Prostate gland (tissue), 2 donors: ENCODE data around the gene CFAP45.

Experiments used
- POLR2A ChIP-seq: fragments of 450-650 bp; IDR thresholded peaks from one replicate; pipeline ENCODE4 v1.6.1; 2016; ENCODE audit warnings: antibody characterized with exemption, mild to moderate bottlenecking
- POLR2AphosphoS5 ChIP-seq: sonication (generic); formaldehyde crosslinking; IDR thresholded peaks from one replicate; pipeline ENCODE4 v1.6.1; 2017; ENCODE audit warnings: antibody characterized with exemption
- TF ChIP-seq, protein P1 (sequence below), 4 experiments: fragments of 200-600 bp in 2 of 4; fragments of 450-650 bp in 2 of 4; sonication (generic) in 2 of 4; IDR thresholded peaks; 1 replicate in 3 of 4; 2 replicates in 1 of 4; pipeline ENCODE4 v1.5.1; 2016 to 2019; ENCODE audit warnings: antibody characterized with exemption in 4 of 4, mild to moderate bottlenecking in 2 of 4, moderate library complexity in 2 of 4

DNA sequence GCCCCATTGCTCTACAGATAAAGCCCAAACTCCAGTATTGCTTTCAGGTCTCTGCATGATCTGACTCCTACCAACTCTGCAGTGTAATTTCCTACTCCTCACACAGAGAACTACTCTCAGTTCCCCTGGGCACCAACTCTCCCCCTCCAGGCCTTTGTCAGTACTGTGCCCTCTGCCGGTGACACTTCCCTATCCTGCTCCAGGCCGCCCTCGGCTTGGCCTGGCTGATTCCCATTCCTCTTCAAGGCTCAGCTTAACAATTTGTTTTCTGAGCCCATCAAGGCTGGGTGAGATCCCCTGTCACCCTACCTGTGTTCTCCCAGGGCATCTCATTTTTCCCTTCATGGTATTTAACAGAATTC, 70.7 kb downstream of the CFAP45 start:
- TF ChIP-seq POLR2A (no peak), POLR2AphosphoS5 (no peak)
- TF ChIP-seq, protein P1, sequence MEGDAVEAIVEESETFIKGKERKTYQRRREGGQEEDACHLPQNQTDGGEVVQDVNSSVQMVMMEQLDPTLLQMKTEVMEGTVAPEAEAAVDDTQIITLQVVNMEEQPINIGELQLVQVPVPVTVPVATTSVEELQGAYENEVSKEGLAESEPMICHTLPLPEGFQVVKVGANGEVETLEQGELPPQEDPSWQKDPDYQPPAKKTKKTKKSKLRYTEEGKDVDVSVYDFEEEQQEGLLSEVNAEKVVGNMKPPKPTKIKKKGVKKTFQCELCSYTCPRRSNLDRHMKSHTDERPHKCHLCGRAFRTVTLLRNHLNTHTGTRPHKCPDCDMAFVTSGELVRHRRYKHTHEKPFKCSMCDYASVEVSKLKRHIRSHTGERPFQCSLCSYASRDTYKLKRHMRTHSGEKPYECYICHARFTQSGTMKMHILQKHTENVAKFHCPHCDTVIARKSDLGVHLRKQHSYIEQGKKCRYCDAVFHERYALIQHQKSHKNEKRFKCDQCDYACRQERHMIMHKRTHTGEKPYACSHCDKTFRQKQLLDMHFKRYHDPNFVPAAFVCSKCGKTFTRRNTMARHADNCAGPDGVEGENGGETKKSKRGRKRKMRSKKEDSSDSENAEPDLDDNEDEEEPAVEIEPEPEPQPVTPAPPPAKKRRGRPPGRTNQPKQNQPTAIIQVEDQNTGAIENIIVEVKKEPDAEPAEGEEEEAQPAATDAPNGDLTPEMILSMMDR (IDR thresholded peaks at IDR 0.05) = peak in 1 of 4 experiments; percentile 55
